Ishikawa (cell line): ENCODE data around the gene DDIT4.

Experiments
- CEBPB ChIP-seq: IDR thresholded peaks from 2 replicates; pipeline ENCODE4 v1.6.1; 2012
- EGR1 ChIP-seq: IDR thresholded peaks from 2 replicates; pipeline ENCODE4 v1.6.1; 2012
- MAX ChIP-seq: IDR thresholded peaks from 2 replicates; pipeline ENCODE4 v1.6.1; 2012
- NFIC ChIP-seq: IDR thresholded peaks from 2 replicates; pipeline ENCODE4 v1.6.1; 2012
- RAD21 ChIP-seq: IDR thresholded peaks from 2 replicates; pipeline ENCODE4 v1.6.1; 2012; ENCODE audit warnings: low read depth
- REST ChIP-seq: IDR thresholded peaks from 2 replicates; pipeline ENCODE4 v1.6.1; 2012; ENCODE audit warnings: low read depth, mild to moderate bottlenecking

GRCh38 chr10:72319416-72320254 lies 45.9 kb downstream of the DDIT4 start:
- TF ChIP-seq MAX (peak; percentile 88), CEBPB (peak; percentile 96), EGR1 (peak; percentile 67), REST (no peak), RAD21 (no peak; the same call in 1 of the 2 replicates), NFIC (peak; percentile 96)
